ENCODE measurements around the gene SPP1. TPM values are rescaled to one million over a fixed set of nuclear protein-coding genes. Genes with fewer than 3 reads are reported as not detected.

The SPP1 gene
- total RNA-seq, 1 donor from 2014 or later = 4.7 TPM

- Mint-ChIP-seq H3K4me1 (ENCODE audit: unreplicated experiment) (peaks cover 4% of the 10 kb centered on the region), H3K36me3 (ENCODE audit: low read depth, unreplicated experiment) (no peaks in the 10 kb centered on the region), H3K4me3 (ENCODE audit: unreplicated experiment) (no peak overlapping the region), H3K27me3 (ENCODE audit: unreplicated experiment) (peaks cover 2% of the 10 kb centered on the region), H3K27ac (ENCODE audit: unreplicated experiment) (no peak overlapping the region), H3K9me3 (ENCODE audit: unreplicated experiment) (no peaks in the 10 kb centered on the region)
- no peak for TF ChIP-seq CTCF (IDR thresholded peaks at IDR 0.05; ENCODE audit: unreplicated experiment)
- DNase-seq (ENCODE audit: low spot score) = no peak
These were observed 3.6 kb upstream of the SPP1 start for GRCh38 chr4:87971866-87972265.

- Mint-ChIP-seq H3K27me3 (ENCODE audit: unreplicated experiment) (peaks cover 2% of the 10 kb centered on the region), H3K4me1 (ENCODE audit: unreplicated experiment) (peaks cover 4% of the 10 kb centered on the region), H3K27ac (ENCODE audit: unreplicated experiment) (no peak overlapping the region), H3K9me3 (ENCODE audit: unreplicated experiment) (no peaks in the 10 kb centered on the region), H3K36me3 (ENCODE audit: low read depth, unreplicated experiment) (no peaks in the 10 kb centered on the region), H3K4me3 (ENCODE audit: unreplicated experiment) (no peak overlapping the region)
- TF ChIP-seq CTCF (IDR thresholded peaks at IDR 0.05; ENCODE audit: unreplicated experiment) = peak; percentile 89
- DNase-seq (ENCODE audit: low spot score) = peak; percentile 56
These were observed 2.0 kb upstream of the SPP1 start for GRCh38 chr4:87973283-87974169.

- no peak for DNase-seq (ENCODE audit: low spot score)
- no peak for TF ChIP-seq CTCF (IDR thresholded peaks at IDR 0.05; ENCODE audit: unreplicated experiment)
- peaks cover 4% of the 10 kb centered on the region for H3K4me1 Mint-ChIP-seq (ENCODE audit: unreplicated experiment)
- no peak overlapping the region for H3K4me3 Mint-ChIP-seq (ENCODE audit: unreplicated experiment)
- H3K27ac Mint-ChIP-seq (ENCODE audit: unreplicated experiment) = no peak overlapping the region
- H3K27me3 Mint-ChIP-seq (ENCODE audit: unreplicated experiment) = peaks cover 2% of the 10 kb centered on the region
- H3K36me3 Mint-ChIP-seq (ENCODE audit: low read depth, unreplicated experiment) = no peaks in the 10 kb centered on the region
- H3K9me3 Mint-ChIP-seq (ENCODE audit: unreplicated experiment) = no peaks in the 10 kb centered on the region
These were observed 555 bp upstream of the SPP1 start for GRCh38 chr4:87974856-87975462.

- peaks cover 4% of the 10 kb centered on the region for H3K4me1 Mint-ChIP-seq (ENCODE audit: unreplicated experiment)
- H3K9me3 Mint-ChIP-seq (ENCODE audit: unreplicated experiment) = no peaks in the 10 kb centered on the region
These were observed 2.2 kb downstream of the SPP1 start for GRCh38 chr4:87977521-87978278.

More at GRCh38 chr4:87977521-87978278, 2.2 kb downstream of the SPP1 start:
- peaks cover 2% of the 10 kb centered on the region for H3K27me3 Mint-ChIP-seq (ENCODE audit: unreplicated experiment)
- no peak for TF ChIP-seq CTCF (IDR thresholded peaks at IDR 0.05; ENCODE audit: unreplicated experiment)
- H3K4me3 Mint-ChIP-seq (ENCODE audit: unreplicated experiment) = no peak overlapping the region
- no peak overlapping the region for H3K27ac Mint-ChIP-seq (ENCODE audit: unreplicated experiment)
- DNase-seq (ENCODE audit: low spot score) = no peak
- H3K36me3 Mint-ChIP-seq (ENCODE audit: low read depth, unreplicated experiment) = no peaks in the 10 kb centered on the region

Measured in endothelial cell (in vitro differentiated cells).